Measurements from ENCODE around the gene CATSPER3.

GRCh38 chr5:135034963-135035677 is 67.4 kb downstream of the CATSPER3 start:
- no peak for TF ChIP-seq POLR2A (IDR thresholded peaks at IDR 0.05; ENCODE audit: low read length)
- no peak for TF ChIP-seq GATA1 (IDR thresholded peaks at IDR 0.05; ENCODE audit: low read depth, low read length)

Data from erythroblast (primary cell).